Calu3 (cell line): ENCODE measurements around the gene CUL3. TPM values are rescaled to one million over a fixed set of nuclear protein-coding genes. Genes with fewer than 3 reads are reported as not detected.

Experiments used
- Bru-seq: library from RNA; stranded (reverse); fragments of 400-500 nt; gene quantifications from one replicate; lab custom pipeline; 2021; lab: Mats Ljungman, UMichigan
- BruChase-seq, 2 experiments: library from RNA; stranded (reverse); fragments of 400-500 nt; gene quantifications; one replicate each; lab custom pipeline; 2021; lab: Mats Ljungman, UMichigan
- BruUV-seq: library from RNA; stranded (reverse); fragments of 400-500 nt; replicated peaks from 2 replicates; lab custom pipeline; 2021; lab: Mats Ljungman, UMichigan
- CTCF ChIA-PET: fragments of 300-600 bp; sonication (Branson Sonifier 250); formaldehyde crosslinking; loops from one replicate; lab custom pipeline; 2022; ENCODE audit warnings: antibody characterized with exemption; lab: Charles Lee
- DNase-seq: peaks from one replicate; pipeline ENCODE4 v3.0.0; 2022
- H3K27ac Mint-ChIP-seq: one replicate; pipeline ENCODE4 v1.8.0; 2022; ENCODE audit warnings: mixed read lengths; ENCODE audit not compliant: unreplicated experiment
- H3K27me3 Mint-ChIP-seq: one replicate; pipeline ENCODE4 v1.8.0; 2022; ENCODE audit warnings: mixed read lengths; ENCODE audit not compliant: unreplicated experiment
- H3K36me3 Mint-ChIP-seq: one replicate; pipeline ENCODE4 v1.8.0; 2022; ENCODE audit warnings: mild to moderate bottlenecking, moderate library complexity, mixed read lengths; ENCODE audit not compliant: insufficient read depth, unreplicated experiment
- H3K4me1 Mint-ChIP-seq: one replicate; pipeline ENCODE4 v1.8.0; 2022; ENCODE audit warnings: mild to moderate bottlenecking, low read depth, mixed read lengths; ENCODE audit not compliant: unreplicated experiment
- H3K4me3 Mint-ChIP-seq: one replicate; pipeline ENCODE4 v1.8.0; 2022; ENCODE audit warnings: mild to moderate bottlenecking, low read depth, moderate library complexity, mixed read lengths; ENCODE audit not compliant: unreplicated experiment
- H3K9me3 Mint-ChIP-seq: one replicate; pipeline ENCODE4 v1.8.0; 2022; ENCODE audit warnings: low read depth, mixed read lengths; ENCODE audit not compliant: unreplicated experiment
- CTCF ChIP-seq: fragments of 200-600 bp; IDR thresholded peaks from one replicate; pipeline ENCODE4 v1.8.0; 2022; ENCODE audit warnings: antibody characterized with exemption; ENCODE audit not compliant: unreplicated experiment
- intact Hi-C: fragments of 100-400 bp; cut with micrococcal nuclease; formaldehyde crosslinking; loops from one replicate; pipeline ENCODE4 v1.10.0; 2022; ENCODE audit not compliant: unreplicated experiment
- long read RNA-seq: library from polyadenylated mRNA; stranded (forward); transcript quantifications from one replicate; pipeline ENCODE4 v2.0.0, GENCODE V29; 2022
- total RNA-seq: library from RNA; stranded (reverse); gene quantifications from 2 replicates; pipeline ENCODE4 v1.2.3, GENCODE V29; 2022

The CUL3 gene
- 81.1 and 89.3 TPM in 2 replicates for total RNA-seq
- percentile 96 among the genes with signal in this experiment for Bru-seq, nascent RNA
- percentile 84 among the genes with signal in this experiment for BruChase-seq, experiment 1, labeled RNA remaining after a 6-hour chase
- percentile 85 among the genes with signal in this experiment for BruChase-seq, experiment 2, labeled RNA remaining after a 2-hour chase
- long read RNA-seq, full-length matches to known transcripts: 81 of 93 reads
- long read RNA-seq, partial matches to known transcripts: 2 of 93 reads
- long read RNA-seq, other reads (novel, unspliced or antisense): 10 of 93 reads

- H3K27ac Mint-ChIP-seq: peak within 1 kb of the TSS; percentile 95
- peaks cover 38% of the 10 kb centered on the region for H3K36me3 Mint-ChIP-seq
- CTCF ChIA-PET: interaction anchor here (0.6 to 1.9 kb wide), 10 partner anchors 13 to 388 kb away, joined by 3 to 7 read pairs (median 4); no protein-coding TSS in a partner anchor
- H3K4me3 Mint-ChIP-seq: peak within 1 kb of the TSS; percentile 91
- peak; percentile 99 for DNase-seq
- no TSS peak for BruUV-seq
- no peaks in the 10 kb centered on the region for H3K27me3 Mint-ChIP-seq
- H3K9me3 Mint-ChIP-seq: no peaks in the 10 kb centered on the region
- TF ChIP-seq CTCF: no peak
- H3K4me1 Mint-ChIP-seq: peaks cover 11% of the 10 kb centered on the region
- intact Hi-C loops: no loop called here
Measured at GRCh38 chr2:224585211-224586088, at the start of gene CUL3. Gene CUL3 (minus strand): TSS chr2:224585363. CDS start chr2:224585009, 354 bp downstream.

DNA sequence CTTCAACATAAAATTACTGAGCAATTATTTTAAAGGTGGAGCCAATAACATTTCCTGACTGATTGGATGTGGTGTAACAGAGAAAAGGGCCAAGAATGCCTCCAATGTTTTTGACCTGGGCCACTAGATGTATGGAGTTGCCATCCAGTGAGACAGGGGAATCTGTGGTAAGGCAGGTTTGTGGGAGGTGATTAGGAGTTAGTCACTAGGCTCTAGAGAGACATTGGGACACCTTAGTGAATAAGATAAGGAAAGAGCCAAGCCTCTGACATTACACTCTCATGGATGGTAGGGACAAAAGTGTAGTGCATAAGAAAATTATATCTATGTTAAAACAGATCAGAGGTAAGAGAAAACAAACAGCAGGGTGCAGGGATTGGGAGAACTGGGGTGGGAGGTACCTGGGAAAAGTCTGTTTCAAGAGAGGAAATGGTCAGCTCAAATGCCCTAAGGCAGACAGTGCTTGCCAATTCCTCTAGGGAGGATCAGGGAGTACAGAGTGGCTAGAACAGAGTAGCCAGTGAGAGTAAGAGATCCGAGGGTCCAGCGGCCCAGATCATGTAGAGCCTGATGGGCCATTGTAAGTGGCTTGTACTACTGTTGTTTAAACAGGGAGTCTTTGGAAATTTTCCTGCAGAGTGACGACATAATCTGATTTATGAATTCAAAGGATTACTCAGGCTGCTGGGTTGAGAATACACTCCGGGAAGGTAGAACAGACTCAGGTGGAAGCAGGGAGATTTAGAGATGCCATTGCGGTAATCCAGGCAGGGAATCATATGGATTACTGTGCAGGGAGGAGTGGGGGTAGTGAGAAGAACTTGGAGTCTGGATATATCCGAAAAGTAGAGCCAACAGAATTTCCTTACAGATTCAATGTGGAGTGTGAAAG is 45.7 kb upstream of the CUL3 start:
- Mint-ChIP-seq H3K36me3 (no peaks in the 10 kb centered on the region), H3K4me1 (no peaks in the 10 kb centered on the region), H3K27me3 (no peaks in the 10 kb centered on the region), H3K27ac (no peak overlapping the region), H3K4me3 (no peak overlapping the region), H3K9me3 (no peaks in the 10 kb centered on the region)
- intact Hi-C loops: no loop called here
- no peak for TF ChIP-seq CTCF
- CTCF ChIA-PET: no interaction called here
- DNase-seq: no peak
- BruUV-seq: no TSS peak

DNA sequence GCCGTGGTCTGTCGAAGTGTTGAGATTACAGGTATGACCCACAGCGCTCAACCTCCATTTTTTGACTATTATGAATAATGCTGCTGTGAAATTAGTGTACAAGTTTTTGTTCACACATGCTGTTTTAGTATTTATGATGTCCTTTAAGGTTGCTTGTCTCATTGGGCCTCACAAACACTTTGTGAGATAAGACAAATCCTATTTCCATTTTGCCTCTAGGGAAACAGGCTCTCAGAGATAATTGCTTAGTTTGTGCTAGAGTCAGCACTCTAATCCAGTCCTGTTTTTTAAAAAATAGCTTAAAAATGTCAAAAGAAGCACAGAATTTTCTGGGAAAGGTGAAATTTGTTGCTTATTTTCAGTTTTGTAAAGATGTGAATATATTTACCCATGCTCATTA is 43.3 kb upstream of the CUL3 start:
- H3K27ac Mint-ChIP-seq: no peak overlapping the region
- no peaks in the 10 kb centered on the region for H3K36me3 Mint-ChIP-seq
- CTCF ChIA-PET: no interaction called here
- H3K4me1 Mint-ChIP-seq: no peaks in the 10 kb centered on the region
- no peaks in the 10 kb centered on the region for H3K9me3 Mint-ChIP-seq
- intact Hi-C loops: no loop called here
- H3K27me3 Mint-ChIP-seq: no peaks in the 10 kb centered on the region
- TF ChIP-seq CTCF: no peak
- no peak for DNase-seq
- BruUV-seq: no TSS peak
- H3K4me3 Mint-ChIP-seq: no peak overlapping the region

GRCh38 chr2:224626735-224627134 is 41.6 kb upstream of the CUL3 start:
- TF ChIP-seq CTCF: no peak
- intact Hi-C loops: no loop called here
- Mint-ChIP-seq H3K36me3 (no peaks in the 10 kb centered on the region), H3K27ac (no peak overlapping the region), H3K4me3 (no peak overlapping the region), H3K9me3 (no peaks in the 10 kb centered on the region), H3K4me1 (no peaks in the 10 kb centered on the region), H3K27me3 (no peaks in the 10 kb centered on the region)
- DNase-seq: no peak
- CTCF ChIA-PET: no interaction called here
- no TSS peak for BruUV-seq
